ENCODE data around the gene LBH. TPM values are rescaled to one million over a fixed set of nuclear protein-coding genes. Genes with fewer than 3 reads are reported as not detected.

Gene LBH
- total RNA-seq, 1 donor from 2014 or later = 137 TPM

- Histone ChIP-seq H3K9me3 (no peaks in the 10 kb centered on the region), H3K27me3 (ENCODE audit: low read depth) (no peaks in the 10 kb centered on the region), H3K27ac (no peak overlapping the region), H3K4me3 (no peak overlapping the region), H3K36me3 (no peaks in the 10 kb centered on the region), H3K4me1 (no peaks in the 10 kb centered on the region)
- ATAC-seq (no peak), DNase-seq (no peak)
- no peak for TF ChIP-seq CTCF (IDR thresholded peaks at IDR 0.05)
- intact Hi-C loops (cut with DNase I) = no loop called here
Observed at GRCh38 chr2:30195016-30195415, 36.3 kb upstream of the LBH start.

DNA sequence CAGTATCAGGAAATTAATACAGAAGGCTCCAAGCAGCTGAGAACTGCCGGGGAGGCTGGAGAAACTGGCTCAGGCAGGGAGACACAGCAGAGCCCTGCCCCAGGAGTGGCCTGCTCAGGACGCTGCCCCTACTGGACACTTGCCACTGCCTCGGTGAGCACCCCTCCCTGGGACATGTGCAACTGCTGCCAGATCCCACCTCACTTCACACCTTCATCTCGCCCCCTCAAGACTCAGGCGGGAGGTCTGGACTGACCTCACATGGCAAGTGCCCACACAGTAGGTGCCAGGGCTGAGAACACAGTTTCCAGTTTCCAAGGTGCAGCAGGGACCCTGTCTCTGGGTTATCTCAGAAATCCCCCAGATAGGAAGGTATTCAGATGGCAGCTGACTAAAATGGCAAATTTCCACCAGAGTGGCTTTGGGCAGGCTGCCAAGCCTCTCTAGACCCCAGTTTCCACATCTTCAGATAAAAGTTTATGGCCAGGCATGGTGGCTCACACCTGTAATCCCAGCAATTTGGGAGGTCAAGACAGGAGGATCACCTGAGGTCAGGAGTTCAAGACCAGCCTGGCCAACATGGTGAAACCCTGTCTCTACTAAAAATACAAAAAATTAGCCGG is 33.7 kb upstream of the LBH start:
- Histone ChIP-seq H3K27ac (no peak overlapping the region), H3K4me3 (no peak overlapping the region), H3K9me3 (no peaks in the 10 kb centered on the region), H3K4me1 (peaks cover 8% of the 10 kb centered on the region), H3K27me3 (ENCODE audit: low read depth) (no peaks in the 10 kb centered on the region), H3K36me3 (no peaks in the 10 kb centered on the region)
- intact Hi-C loops (cut with DNase I) = no loop called here
- TF ChIP-seq CTCF (IDR thresholded peaks at IDR 0.05) = no peak
- DNase-seq = no peak
- ATAC-seq = no peak

DNA sequence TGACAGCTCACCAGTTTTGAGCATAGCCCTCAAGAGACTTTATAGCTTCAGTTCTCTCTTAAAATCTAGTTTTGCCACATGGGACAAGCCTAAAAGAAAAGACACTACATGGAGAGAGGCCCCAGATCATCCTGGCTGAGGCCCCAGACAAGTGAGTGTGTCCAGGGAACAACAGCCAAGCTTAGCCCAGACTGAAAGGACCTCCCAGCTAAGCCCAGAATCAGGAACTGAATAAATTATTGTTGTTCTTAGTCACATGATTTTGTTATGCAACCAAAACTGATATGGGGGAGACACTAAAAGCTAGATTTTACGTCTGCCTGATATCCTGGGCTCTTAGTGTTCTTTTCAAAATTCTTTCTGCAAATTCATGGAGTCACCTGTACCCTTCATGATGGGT is 29.3 kb upstream of the LBH start:
- intact Hi-C loops (cut with DNase I) = no loop called here
- ATAC-seq (peak; percentile 30 to 60), DNase-seq (no peak)
- no peak overlapping the region for H3K4me3 ChIP-seq
- no peaks in the 10 kb centered on the region for H3K9me3 ChIP-seq
- TF ChIP-seq CTCF (IDR thresholded peaks at IDR 0.05) = no peak
- no peaks in the 10 kb centered on the region for H3K27me3 ChIP-seq (ENCODE audit: low read depth)
- no peaks in the 10 kb centered on the region for H3K36me3 ChIP-seq
- H3K4me1 ChIP-seq = peaks cover 11% of the 10 kb centered on the region
- no peak overlapping the region for H3K27ac ChIP-seq

- DNase-seq = no peak
Observed at GRCh38 chr2:30203156-30203555, 28.2 kb upstream of the LBH start.

GRCh38 chr2:30204281-30204680 is 27.1 kb upstream of the LBH start:
- Histone ChIP-seq H3K27ac (no peak overlapping the region), H3K4me3 (no peak overlapping the region), H3K27me3 (ENCODE audit: low read depth) (no peaks in the 10 kb centered on the region), H3K36me3 (no peaks in the 10 kb centered on the region), H3K9me3 (no peaks in the 10 kb centered on the region), H3K4me1 (peaks cover 22% of the 10 kb centered on the region)
- ATAC-seq (peak; percentile 63 to 82), DNase-seq (no peak)
- intact Hi-C loops (cut with DNase I) = no loop called here
- TF ChIP-seq CTCF (IDR thresholded peaks at IDR 0.05) = no peak

More at GRCh38 chr2:30203156-30203555, 28.2 kb upstream of the LBH start:
- Histone ChIP-seq H3K27me3 (ENCODE audit: low read depth) (no peaks in the 10 kb centered on the region), H3K4me1 (peaks cover 17% of the 10 kb centered on the region), H3K36me3 (no peaks in the 10 kb centered on the region), H3K9me3 (no peaks in the 10 kb centered on the region), H3K27ac (no peak overlapping the region), H3K4me3 (no peak overlapping the region)
- TF ChIP-seq CTCF (IDR thresholded peaks at IDR 0.05) = no peak
- no peak for ATAC-seq
- intact Hi-C loops (cut with DNase I) = no loop called here
